Sigmoid colon (tissue), 4 donors: ENCODE results near the gene FCSK.

Experiments
- CTCF ChIP-seq, 4 experiments: fragments of 450-650 bp in 3 of 4; fragments of 200-600 bp in 1 of 4; IDR thresholded peaks; one replicate each; pipeline ENCODE4 v1.5.1; 2016 to 2019; ENCODE audit warnings: antibody characterized with exemption in 4 of 4, mild to moderate bottlenecking in 3 of 4, moderate library complexity in 2 of 4
- EP300 ChIP-seq, 4 donors: sonication (generic); formaldehyde crosslinking; IDR thresholded peaks; one replicate each; pipeline ENCODE4 v1.6.1; 2017; ENCODE audit warnings: antibody characterized with exemption in 4 of 4

GRCh38 chr16:70419384-70420327 is 34.7 kb upstream of the FCSK start:
- TF ChIP-seq EP300 (IDR thresholded peaks at IDR 0.05) (no peak), CTCF (IDR thresholded peaks at IDR 0.05) (no peak)
